Hepatocyte (in vitro differentiated cells): ENCODE measurements around the gene DNER. TPM values are rescaled to one million over a fixed set of nuclear protein-coding genes. Genes with fewer than 3 reads are reported as not detected.

Experiments used
- DNase-seq: peaks from one replicate; pipeline ENCODE4 v3.0.0-alpha.2; 2016; ENCODE audit warnings: low spot score
- H2AFZ ChIP-seq: fragments of 200-600 bp; sonication (generic); 2 replicates; pipeline ENCODE4 v1.6.0; 2016; ENCODE audit warnings: antibody characterized with exemption, mild to moderate bottlenecking
- H3K27ac ChIP-seq: fragments of 200-600 bp; sonication (generic); 2 replicates; pipeline ENCODE4 v1.5.1; 2016; ENCODE audit warnings: mild to moderate bottlenecking
- H3K27me3 ChIP-seq: fragments of 200-600 bp; sonication (generic); 2 replicates; pipeline ENCODE4 v1.6.1; 2016
- H3K36me3 ChIP-seq: fragments of 200-600 bp; sonication (generic); replicated peaks from 2 replicates; pipeline ENCODE4 v1.5.1; 2016; ENCODE audit warnings: low read depth; ENCODE audit not compliant: insufficient read depth
- H3K4me1 ChIP-seq: fragments of 200-600 bp; sonication (generic); 2 replicates; pipeline ENCODE4 v1.5.1; 2016; ENCODE audit warnings: mild to moderate bottlenecking, moderate library complexity; ENCODE audit not compliant: insufficient read depth
- H3K4me2 ChIP-seq: fragments of 200-600 bp; sonication (generic); 2 replicates; pipeline ENCODE4 v1.6.0; 2016
- H3K4me3 ChIP-seq: fragments of 200-600 bp; sonication (generic); 2 replicates; pipeline ENCODE4 v1.5.1; 2016; ENCODE audit warnings: mild to moderate bottlenecking
- H3K79me2 ChIP-seq: fragments of 200-600 bp; sonication (generic); 2 replicates; pipeline ENCODE4 v1.6.0; 2017; ENCODE audit warnings: mild to moderate bottlenecking
- H3K9me2 ChIP-seq: fragments of 200-600 bp; sonication (generic); replicated peaks from 2 replicates; pipeline ENCODE4 v1.6.0; 2017; ENCODE audit warnings: mild to moderate bottlenecking; ENCODE audit not compliant: insufficient read depth
- H3K9me3 ChIP-seq: fragments of 200-600 bp; sonication (generic); 2 replicates; pipeline ENCODE4 v1.5.1; 2016; ENCODE audit warnings: low read depth, mild to moderate bottlenecking
- H4K20me1 ChIP-seq: fragments of 200-600 bp; sonication (generic); 2 replicates; pipeline ENCODE4 v1.6.0; 2016; ENCODE audit warnings: mild to moderate bottlenecking; ENCODE audit not compliant: insufficient read depth, poor library complexity, severe bottlenecking
- EZH2 ChIP-seq: fragments of 200-600 bp; sonication (generic); IDR thresholded peaks from 2 replicates; pipeline ENCODE4 v1.6.1; 2016; ENCODE audit warnings: antibody characterized with exemption, mild to moderate bottlenecking, borderline replicate concordance
- EZH2phosphoT487 ChIP-seq: fragments of 200-600 bp; sonication (generic); IDR thresholded peaks from one replicate; pipeline ENCODE4 v1.6.1; 2018; ENCODE audit warnings: antibody characterized with exemption, mild to moderate bottlenecking, low read depth, moderate library complexity; ENCODE audit not compliant: unreplicated experiment, severe bottlenecking
- WGBS: methylation state at CpG from one replicate; pipeline ENCODE4 v1.1.6; 2016; ENCODE audit warnings: low lambda C conversion rate; ENCODE audit errors: missing lambda C conversion rate; 5-methylcytosine and 5-hydroxymethylcytosine counted together
- polyA plus RNA-seq: library from polyadenylated mRNA; unstranded; fragments of >200 nt; fragmentation: Nextera tagmentation; extraction: Ambion mirVana; gene quantifications from 2 replicates; pipeline ENCODE4 v1.2.1, GENCODE V29; 2016
- total RNA-seq: library from RNA; depleted of rRNA; stranded (reverse); fragments of >200 nt; gene quantifications from 2 replicates; pipeline ENCODE4 v1.2.3, GENCODE V29; 2014
- TF ChIP-seq, protein P1 (sequence below): fragments of 200-600 bp; sonication (generic); IDR thresholded peaks from 2 replicates; pipeline ENCODE4 v1.5.1; 2016; ENCODE audit warnings: antibody characterized with exemption, mild to moderate bottlenecking; ENCODE audit not compliant: poor library complexity

DNER gene
- total and polyA plus RNA-seq, 2 experiments from 2014 or later, result 0.37 TPM; not detected in 1

DNA sequence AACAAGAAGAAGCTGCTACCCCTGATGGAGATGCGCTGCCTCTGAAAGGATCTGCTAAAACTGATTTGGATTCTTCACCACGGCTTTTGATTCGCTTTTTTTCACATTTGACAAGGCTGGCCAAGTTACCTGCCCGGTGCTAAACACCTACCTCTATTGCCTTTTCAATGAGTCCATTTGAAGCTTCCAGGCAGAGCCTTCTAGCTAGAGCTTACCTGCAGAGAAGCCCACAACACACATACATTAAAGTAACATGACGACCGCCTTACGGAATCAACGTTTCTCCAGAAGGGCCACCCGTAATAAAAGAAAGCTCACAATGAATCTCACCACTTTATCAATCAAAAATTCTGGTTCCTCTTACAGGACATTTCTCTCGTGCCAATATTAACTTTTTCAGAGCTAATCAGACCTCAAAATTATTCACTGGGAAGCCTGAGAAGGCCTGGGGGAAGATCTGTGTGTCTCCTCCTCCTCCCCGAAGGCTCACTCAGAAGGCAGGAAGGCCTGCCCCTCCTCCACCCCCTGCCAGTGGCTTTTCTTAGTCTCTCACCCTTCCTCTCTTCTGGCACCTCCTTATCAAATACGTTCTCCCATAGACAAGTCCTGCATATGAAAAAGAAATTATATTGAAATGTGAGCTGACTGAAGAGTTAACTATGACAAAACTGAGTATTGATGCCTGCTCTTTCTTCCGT, 171.0 kb downstream of the DNER start:
- Histone ChIP-seq H3K4me3 (no peak overlapping the region), H3K9me3 (no peaks in the 10 kb centered on the region), H2AFZ (no peak overlapping the region), H3K27me3 (no peaks in the 10 kb centered on the region), H3K27ac (no peak overlapping the region), H3K4me1 (no peaks in the 10 kb centered on the region), H4K20me1 (no peaks in the 10 kb centered on the region), H3K36me3 (no peaks in the 10 kb centered on the region), H3K9me2 (no peaks in the 10 kb centered on the region), H3K79me2 (no peaks in the 10 kb centered on the region), H3K4me2 (no peak overlapping the region)
- TF ChIP-seq EZH2phosphoT487 (no peak), EZH2 (no peak)
- TF ChIP-seq, protein P1, sequence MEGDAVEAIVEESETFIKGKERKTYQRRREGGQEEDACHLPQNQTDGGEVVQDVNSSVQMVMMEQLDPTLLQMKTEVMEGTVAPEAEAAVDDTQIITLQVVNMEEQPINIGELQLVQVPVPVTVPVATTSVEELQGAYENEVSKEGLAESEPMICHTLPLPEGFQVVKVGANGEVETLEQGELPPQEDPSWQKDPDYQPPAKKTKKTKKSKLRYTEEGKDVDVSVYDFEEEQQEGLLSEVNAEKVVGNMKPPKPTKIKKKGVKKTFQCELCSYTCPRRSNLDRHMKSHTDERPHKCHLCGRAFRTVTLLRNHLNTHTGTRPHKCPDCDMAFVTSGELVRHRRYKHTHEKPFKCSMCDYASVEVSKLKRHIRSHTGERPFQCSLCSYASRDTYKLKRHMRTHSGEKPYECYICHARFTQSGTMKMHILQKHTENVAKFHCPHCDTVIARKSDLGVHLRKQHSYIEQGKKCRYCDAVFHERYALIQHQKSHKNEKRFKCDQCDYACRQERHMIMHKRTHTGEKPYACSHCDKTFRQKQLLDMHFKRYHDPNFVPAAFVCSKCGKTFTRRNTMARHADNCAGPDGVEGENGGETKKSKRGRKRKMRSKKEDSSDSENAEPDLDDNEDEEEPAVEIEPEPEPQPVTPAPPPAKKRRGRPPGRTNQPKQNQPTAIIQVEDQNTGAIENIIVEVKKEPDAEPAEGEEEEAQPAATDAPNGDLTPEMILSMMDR, result no peak
- no peak for DNase-seq
- WGBS, result 78% methylated on average over 13 of the region's 13 CpGs

DNA sequence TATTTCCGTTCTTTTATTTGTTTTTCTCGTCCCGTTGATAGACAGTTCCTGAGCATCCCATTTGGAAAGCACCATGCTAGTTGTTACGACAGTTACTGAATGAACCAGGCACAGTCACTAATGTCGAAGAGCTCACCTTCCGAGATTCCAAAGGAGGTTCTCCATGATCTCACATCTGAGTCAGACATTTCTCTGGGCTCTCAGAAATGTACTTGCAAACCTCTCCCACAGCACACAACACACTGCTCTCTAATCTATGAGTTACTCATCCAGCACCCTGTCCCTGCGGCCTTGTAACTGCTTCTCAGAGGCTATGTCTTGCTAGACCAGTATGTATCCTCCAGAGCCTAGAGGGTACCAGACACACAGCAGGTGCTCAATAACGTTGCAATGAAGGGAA, 174.7 kb downstream of the DNER start:
- H3K9me3 ChIP-seq, result no peaks in the 10 kb centered on the region
- H3K4me3 ChIP-seq, result no peak overlapping the region
- no peak overlapping the region for H3K27ac ChIP-seq
- no peaks in the 10 kb centered on the region for H3K27me3 ChIP-seq
- TF ChIP-seq EZH2 (no peak), EZH2phosphoT487 (no peak)
- TF ChIP-seq, protein P1, result no peak
- H3K4me2 ChIP-seq, result no peak overlapping the region
- no peaks in the 10 kb centered on the region for H3K36me3 ChIP-seq
- H3K79me2 ChIP-seq, result no peaks in the 10 kb centered on the region
- no peak for DNase-seq
- no peak overlapping the region for H2AFZ ChIP-seq
- no peaks in the 10 kb centered on the region for H4K20me1 ChIP-seq
- WGBS, result 88% methylated on average over 8 of the region's 8 CpGs
- no peaks in the 10 kb centered on the region for H3K9me2 ChIP-seq
- H3K4me1 ChIP-seq, result no peaks in the 10 kb centered on the region

DNA sequence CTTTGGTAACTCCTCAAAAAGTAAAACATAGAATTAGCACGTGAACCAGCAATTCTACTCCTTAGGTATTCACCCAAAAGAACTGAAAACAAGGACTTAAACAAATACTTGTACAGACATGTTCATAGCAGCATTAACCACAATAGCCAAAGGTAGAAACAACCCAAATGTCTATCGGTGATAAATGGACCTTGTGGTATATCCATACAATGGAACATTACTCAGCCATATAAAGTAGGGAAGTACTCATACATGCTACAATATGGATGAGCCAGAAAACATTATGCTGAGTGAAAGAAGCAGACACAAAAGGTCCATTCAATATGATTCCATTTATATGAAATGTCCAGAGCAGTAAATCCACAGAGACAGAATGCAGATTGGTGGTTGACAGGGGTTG, 182.8 kb downstream of the DNER start:
- Histone ChIP-seq H3K9me2 (no peaks in the 10 kb centered on the region), H3K4me1 (no peaks in the 10 kb centered on the region), H3K27ac (no peak overlapping the region), H3K27me3 (no peaks in the 10 kb centered on the region), H3K4me2 (no peak overlapping the region), H2AFZ (no peak overlapping the region), H3K4me3 (no peak overlapping the region), H4K20me1 (no peaks in the 10 kb centered on the region), H3K9me3 (no peaks in the 10 kb centered on the region), H3K79me2 (no peaks in the 10 kb centered on the region), H3K36me3 (no peaks in the 10 kb centered on the region)
- WGBS, result 84% methylated on average over 2 of the region's 2 CpGs
- no peak for TF ChIP-seq EZH2phosphoT487
- no peak for TF ChIP-seq EZH2
- TF ChIP-seq, protein P1, result no peak
- DNase-seq, result no peak
